SKM-1 treated with dmso at 0.1 percent for 144 hours (cell line): ENCODE results near the gene CA5A.
"Not testable (repeated sequence)": the region's sequence is repeated elsewhere in the genome, so short reads cannot be mapped to it uniquely, and the experiment has no call there.

ENCODE experiments used
- DNase-seq: peaks from one replicate; lab custom pipeline; 2025; ENCODE audit not compliant: unreplicated experiment; lab: John Stamatoyannopoulos, UW

Gene CA5A

GRCh38 chr16:87897521-87898505 lies 38.5 kb downstream of the CA5A start:
- DNase-seq: no peak

GRCh38 chr16:87896924-87897520 lies 39.3 kb downstream of the CA5A start:
- not testable (repeated sequence) for DNase-seq

- not testable (repeated sequence) for DNase-seq
Measured at GRCh38 chr16:87896176-87896890, 40.0 kb downstream of the CA5A start.

GRCh38 chr16:87895641-87896141 lies 40.6 kb downstream of the CA5A start:
- peak; percentile 49 for DNase-seq

DNA sequence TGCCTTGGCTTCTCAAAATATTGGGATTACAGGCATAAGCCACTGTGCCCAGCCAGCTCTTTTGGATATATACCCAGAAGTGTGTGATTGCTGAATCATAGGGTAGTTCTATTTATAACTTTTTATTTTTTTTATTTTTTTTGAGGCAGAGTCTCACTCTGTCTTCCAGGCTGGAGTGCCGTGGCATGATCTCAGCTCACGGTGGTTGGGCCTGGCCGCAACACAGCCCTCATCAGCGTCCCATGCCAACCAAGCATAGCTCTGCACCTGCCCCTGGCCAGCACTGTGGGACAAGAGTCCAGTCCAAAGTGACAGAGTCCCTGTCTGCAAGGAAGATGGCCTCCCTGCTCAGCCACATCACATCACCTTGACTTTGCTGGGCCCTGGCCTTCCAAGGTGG lies 42.3 kb downstream of the CA5A start:
- not testable (repeated sequence) for DNase-seq

DNA sequence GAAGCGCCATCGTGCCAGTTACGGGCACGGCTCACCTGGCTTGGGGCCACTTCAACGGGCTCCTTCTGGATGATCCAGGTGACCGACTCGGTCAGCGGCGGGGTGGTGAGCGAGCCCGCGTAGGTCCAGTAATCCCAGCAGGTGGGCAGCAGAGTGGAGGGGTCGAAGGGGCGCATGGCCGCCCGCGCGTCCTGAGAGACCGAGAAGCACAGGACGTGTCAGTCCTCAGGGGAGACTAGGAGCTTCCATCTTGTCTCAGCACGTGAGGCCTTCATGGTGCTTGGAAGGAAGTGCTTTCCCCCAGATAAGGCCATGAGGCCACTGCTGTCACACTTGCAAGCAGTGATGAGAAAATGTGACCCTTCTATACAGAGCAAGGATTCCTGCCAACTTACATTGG lies 44.6 kb downstream of the CA5A start:
- DNase-seq: no peak

- not testable (repeated sequence) for DNase-seq
Measured at GRCh38 chr16:87889762-87890161, 46.6 kb downstream of the CA5A start.

DNA sequence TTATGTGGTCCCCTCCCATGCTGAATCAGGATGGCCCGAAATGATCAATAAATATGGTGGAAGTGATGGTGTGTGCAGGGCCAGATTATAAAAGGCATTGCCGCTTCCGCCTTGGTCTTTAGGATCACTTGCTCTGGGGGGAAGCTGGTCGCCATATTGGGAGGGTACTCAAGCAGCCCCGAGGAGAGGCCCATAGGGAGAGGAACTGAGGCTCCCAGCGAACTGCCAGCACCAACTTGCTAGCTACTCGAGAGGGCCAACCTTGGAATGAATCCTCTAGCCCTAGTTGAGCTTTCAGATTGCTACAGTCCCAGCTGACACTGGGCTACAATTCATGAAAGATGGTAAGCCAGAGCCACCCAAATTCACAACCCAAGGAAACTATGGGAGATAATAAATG lies 48.0 kb downstream of the CA5A start:
- DNase-seq: not testable (repeated sequence)

DNA sequence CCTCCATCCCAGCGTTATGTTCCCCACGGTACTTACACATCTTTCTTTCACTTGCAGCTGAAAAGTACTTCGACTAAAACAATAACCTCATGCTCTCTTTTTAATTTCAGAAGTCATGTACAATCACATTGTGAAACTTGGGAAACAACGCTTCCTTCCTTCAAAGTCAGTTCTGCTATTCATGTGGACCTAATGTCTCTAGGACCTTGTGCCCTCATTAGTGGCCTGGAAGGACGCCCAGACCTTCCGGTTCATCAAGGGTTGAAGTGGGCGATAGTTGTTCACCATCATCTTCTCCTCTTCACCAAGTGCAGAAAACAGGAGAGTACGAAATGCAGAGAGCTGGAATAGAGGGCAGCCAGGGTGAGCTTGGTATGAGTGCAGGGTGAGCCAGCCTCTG lies 48.4 kb downstream of the CA5A start:
- peak; percentile 45 for DNase-seq

GRCh38 chr16:87885371-87885967 lies 50.9 kb downstream of the CA5A start:
- DNase-seq: not testable (repeated sequence)

DNA sequence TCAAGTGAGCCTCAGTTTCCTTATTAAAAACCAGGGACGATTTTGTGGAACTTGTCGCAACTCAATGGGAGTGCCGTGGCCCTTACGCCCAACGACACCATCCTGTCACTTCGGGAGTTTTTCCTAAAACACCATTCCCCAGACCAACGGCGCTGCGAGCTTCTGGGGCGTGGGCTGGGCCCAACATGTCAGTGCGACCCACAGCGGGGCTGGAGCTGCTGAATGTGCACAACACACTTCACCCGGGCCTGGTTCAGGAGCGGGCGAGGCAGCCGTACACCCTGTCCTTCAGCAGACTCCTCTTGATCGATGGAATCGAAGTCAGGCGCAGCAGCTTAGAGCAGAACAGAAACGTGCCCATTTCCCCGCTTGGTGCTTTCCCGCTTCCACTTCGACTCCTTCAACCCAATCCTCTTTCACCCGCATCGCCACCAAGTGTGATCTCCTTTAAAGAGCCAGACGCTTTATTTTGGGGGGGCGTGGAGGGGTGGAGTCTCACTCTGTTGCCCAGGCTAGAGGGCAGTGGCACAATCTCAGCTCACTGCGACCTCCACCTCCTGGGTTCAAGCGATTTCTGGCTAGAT lies 53.8 kb downstream of the CA5A start:
- no peak for DNase-seq

DNA sequence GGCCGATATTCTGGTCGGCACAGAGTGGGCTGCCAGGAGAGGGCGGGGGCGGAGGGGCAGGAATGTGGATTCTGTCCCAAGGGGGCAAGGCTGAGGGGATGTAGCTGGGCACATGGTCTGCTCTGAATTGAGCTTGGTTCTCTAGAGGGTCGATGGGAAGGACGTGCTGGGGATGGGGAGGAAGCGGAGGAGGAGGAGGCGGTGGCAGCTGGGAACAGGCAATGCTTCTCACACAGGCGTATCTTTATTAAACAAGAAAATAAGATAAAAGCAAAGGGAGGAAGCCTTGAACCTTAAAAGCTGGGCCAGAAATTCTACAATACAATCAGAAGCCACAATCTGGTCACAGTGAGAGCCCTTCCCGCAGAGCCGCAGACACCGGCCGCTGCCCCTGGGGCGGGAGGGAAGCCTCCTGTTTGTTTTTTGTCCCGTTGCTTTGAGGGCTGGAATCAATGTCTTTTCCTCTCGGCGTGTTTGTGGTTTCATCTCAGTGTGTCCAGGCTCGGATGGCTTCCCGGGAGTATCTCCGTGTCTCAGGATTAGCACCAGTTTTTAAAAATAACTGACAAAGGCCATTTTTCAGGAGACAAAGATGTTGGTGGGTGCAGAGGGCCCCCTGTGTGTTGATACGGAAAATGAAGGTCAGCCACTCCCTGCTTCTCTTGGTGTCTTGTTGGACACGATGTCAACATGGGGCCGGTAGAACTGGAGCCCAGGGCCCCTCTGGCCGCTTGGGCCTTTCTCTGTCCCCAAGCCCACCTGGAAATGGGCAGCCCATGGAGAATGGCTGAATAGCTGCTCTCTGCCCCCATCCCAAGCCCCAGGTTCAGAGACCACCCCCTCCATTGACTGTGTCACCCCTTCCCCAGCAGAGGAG lies 54.8 kb downstream of the CA5A start:
- DNase-seq: no peak

- DNase-seq: no peak
Measured at GRCh38 chr16:87880117-87880696, 56.1 kb downstream of the CA5A start.

- not testable (repeated sequence) for DNase-seq
Measured at GRCh38 chr16:87879411-87880013, 56.8 kb downstream of the CA5A start.

GRCh38 chr16:87878704-87879103 lies 57.6 kb downstream of the CA5A start:
- DNase-seq: no peak

DNA sequence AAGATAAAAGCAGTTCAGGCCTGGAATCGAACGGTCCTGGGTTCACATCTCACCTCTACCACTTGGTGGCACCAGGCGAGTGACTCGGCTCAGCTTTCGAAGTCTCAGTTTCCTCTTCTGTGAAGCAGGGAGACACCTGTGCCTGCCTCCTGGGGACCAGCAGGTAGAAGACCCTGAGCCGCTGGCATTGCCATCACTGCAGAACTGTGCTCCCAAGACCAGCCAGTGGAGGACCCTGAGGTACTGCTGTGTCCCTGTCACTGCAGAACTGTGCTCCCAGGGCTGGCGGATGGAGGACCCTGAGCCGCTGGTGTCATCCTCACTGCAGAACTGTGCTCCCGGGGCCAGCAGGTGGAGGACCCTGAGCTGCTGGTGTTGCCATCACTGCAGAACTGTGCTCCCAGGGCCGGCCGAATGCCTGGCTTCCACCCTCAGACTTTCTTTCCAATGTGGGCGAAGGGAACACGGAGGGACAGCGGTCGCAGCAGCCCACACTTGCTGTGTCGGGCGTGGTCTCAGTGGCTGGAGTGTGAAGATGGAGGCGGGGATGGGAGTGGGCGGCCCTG lies 58.3 kb downstream of the CA5A start:
- peak; percentile 2 for DNase-seq

GRCh38 chr16:87874639-87875427 lies 61.5 kb downstream of the CA5A start:
- DNase-seq: no peak
